ENCODE measurements around the gene CAV3.

The CAV3 gene

GRCh38 chr3:8723612-8724011 is 10.0 kb upstream of the CAV3 start:
- Histone ChIP-seq H3K4me1 (ENCODE audit: insufficient read depth, low read length) (no peaks in the 10 kb centered on the region), H3K27me3 (ENCODE audit: insufficient read depth, low read length) (no peaks in the 10 kb centered on the region), H3K36me3 (ENCODE audit: insufficient read depth, low read length) (no peaks in the 10 kb centered on the region), H2AFZ (ENCODE audit: low read depth, low read length) (no peak overlapping the region), H3K4me3 (ENCODE audit: low read length) (no peak overlapping the region), H3K9me3 (ENCODE audit: low read length) (no peaks in the 10 kb centered on the region)

GRCh38 chr3:8724108-8724752 is 9.4 kb upstream of the CAV3 start:
- no peaks in the 10 kb centered on the region for H3K4me1 ChIP-seq (ENCODE audit: insufficient read depth, low read length)
- no peaks in the 10 kb centered on the region for H3K27me3 ChIP-seq (ENCODE audit: insufficient read depth, low read length)
- no peaks in the 10 kb centered on the region for H3K36me3 ChIP-seq (ENCODE audit: insufficient read depth, low read length)
- H3K9me3 ChIP-seq (ENCODE audit: low read length), result no peaks in the 10 kb centered on the region
- no peak overlapping the region for H3K4me3 ChIP-seq (ENCODE audit: low read length)
- no peak overlapping the region for H2AFZ ChIP-seq (ENCODE audit: low read depth, low read length)

- no peak overlapping the region for H3K4me3 ChIP-seq (ENCODE audit: low read length)
- no peaks in the 10 kb centered on the region for H3K9me3 ChIP-seq (ENCODE audit: low read length)
- no peaks in the 10 kb centered on the region for H3K27me3 ChIP-seq (ENCODE audit: insufficient read depth, low read length)
- no peaks in the 10 kb centered on the region for H3K36me3 ChIP-seq (ENCODE audit: insufficient read depth, low read length)
- H2AFZ ChIP-seq (ENCODE audit: low read depth, low read length), result no peak overlapping the region
- no peaks in the 10 kb centered on the region for H3K4me1 ChIP-seq (ENCODE audit: insufficient read depth, low read length)
These were observed 5.7 kb upstream of the CAV3 start for GRCh38 chr3:8727605-8728512.

- H3K36me3 ChIP-seq (ENCODE audit: insufficient read depth, low read length), result no peaks in the 10 kb centered on the region
- no peaks in the 10 kb centered on the region for H3K27me3 ChIP-seq (ENCODE audit: insufficient read depth, low read length)
- no peaks in the 10 kb centered on the region for H3K9me3 ChIP-seq (ENCODE audit: low read length)
- no peak overlapping the region for H3K4me3 ChIP-seq (ENCODE audit: low read length)
- H2AFZ ChIP-seq (ENCODE audit: low read depth, low read length), result no peak overlapping the region
- no peaks in the 10 kb centered on the region for H3K4me1 ChIP-seq (ENCODE audit: insufficient read depth, low read length)
These were observed 4.1 kb upstream of the CAV3 start for GRCh38 chr3:8729479-8729878.

GRCh38 chr3:8730656-8731055 is 2.9 kb upstream of the CAV3 start:
- no peaks in the 10 kb centered on the region for H3K27me3 ChIP-seq (ENCODE audit: insufficient read depth, low read length)
- H3K4me1 ChIP-seq (ENCODE audit: insufficient read depth, low read length), result no peaks in the 10 kb centered on the region
- no peak overlapping the region for H2AFZ ChIP-seq (ENCODE audit: low read depth, low read length)
- no peaks in the 10 kb centered on the region for H3K36me3 ChIP-seq (ENCODE audit: insufficient read depth, low read length)
- H3K4me3 ChIP-seq (ENCODE audit: low read length), result no peak overlapping the region
- H3K9me3 ChIP-seq (ENCODE audit: low read length), result no peaks in the 10 kb centered on the region

- no peaks in the 10 kb centered on the region for H3K36me3 ChIP-seq (ENCODE audit: insufficient read depth, low read length)
- no peaks in the 10 kb centered on the region for H3K4me1 ChIP-seq (ENCODE audit: insufficient read depth, low read length)
- no peak overlapping the region for H2AFZ ChIP-seq (ENCODE audit: low read depth, low read length)
- no peaks in the 10 kb centered on the region for H3K9me3 ChIP-seq (ENCODE audit: low read length)
- H3K4me3 ChIP-seq (ENCODE audit: low read length), result no peak overlapping the region
- no peaks in the 10 kb centered on the region for H3K27me3 ChIP-seq (ENCODE audit: insufficient read depth, low read length)
These were observed 1.2 kb upstream of the CAV3 start for GRCh38 chr3:8732413-8732812.

- Histone ChIP-seq H3K27me3 (ENCODE audit: insufficient read depth, low read length) (no peaks in the 10 kb centered on the region), H2AFZ (ENCODE audit: low read depth, low read length) (no peak overlapping the region), H3K9me3 (ENCODE audit: low read length) (no peaks in the 10 kb centered on the region), H3K4me3 (ENCODE audit: low read length) (no peak overlapping the region), H3K4me1 (ENCODE audit: insufficient read depth, low read length) (no peaks in the 10 kb centered on the region), H3K36me3 (ENCODE audit: insufficient read depth, low read length) (no peaks in the 10 kb centered on the region)
These were observed 706 bp downstream of the CAV3 start for GRCh38 chr3:8734137-8734878.

GRCh38 chr3:8734908-8735307 is 1.3 kb downstream of the CAV3 start:
- Histone ChIP-seq H3K9me3 (ENCODE audit: low read length) (no peaks in the 10 kb centered on the region), H3K4me3 (ENCODE audit: low read length) (no peak overlapping the region), H3K4me1 (ENCODE audit: insufficient read depth, low read length) (no peaks in the 10 kb centered on the region), H3K36me3 (ENCODE audit: insufficient read depth, low read length) (no peaks in the 10 kb centered on the region), H2AFZ (ENCODE audit: low read depth, low read length) (no peak overlapping the region), H3K27me3 (ENCODE audit: insufficient read depth, low read length) (no peaks in the 10 kb centered on the region)

- Histone ChIP-seq H3K4me3 (ENCODE audit: low read length) (no peak overlapping the region), H2AFZ (ENCODE audit: low read depth, low read length) (no peak overlapping the region), H3K4me1 (ENCODE audit: insufficient read depth, low read length) (peaks cover 9% of the 10 kb centered on the region), H3K9me3 (ENCODE audit: low read length) (no peaks in the 10 kb centered on the region), H3K36me3 (ENCODE audit: insufficient read depth, low read length) (no peaks in the 10 kb centered on the region), H3K27me3 (ENCODE audit: insufficient read depth, low read length) (no peaks in the 10 kb centered on the region)
These were observed 2.8 kb downstream of the CAV3 start for GRCh38 chr3:8736436-8736835.

- Histone ChIP-seq H2AFZ (ENCODE audit: low read depth, low read length) (no peak overlapping the region), H3K36me3 (ENCODE audit: insufficient read depth, low read length) (no peaks in the 10 kb centered on the region), H3K9me3 (ENCODE audit: low read length) (no peaks in the 10 kb centered on the region), H3K27me3 (ENCODE audit: insufficient read depth, low read length) (no peaks in the 10 kb centered on the region), H3K4me1 (ENCODE audit: insufficient read depth, low read length) (peaks cover 18% of the 10 kb centered on the region), H3K4me3 (ENCODE audit: low read length) (no peak overlapping the region)
These were observed 3.7 kb downstream of the CAV3 start for GRCh38 chr3:8737301-8737700.

- H3K27me3 ChIP-seq (ENCODE audit: insufficient read depth, low read length), result no peaks in the 10 kb centered on the region
- H3K36me3 ChIP-seq (ENCODE audit: insufficient read depth, low read length), result no peaks in the 10 kb centered on the region
- no peak overlapping the region for H2AFZ ChIP-seq (ENCODE audit: low read depth, low read length)
- no peak overlapping the region for H3K4me3 ChIP-seq (ENCODE audit: low read length)
- no peaks in the 10 kb centered on the region for H3K9me3 ChIP-seq (ENCODE audit: low read length)
- H3K4me1 ChIP-seq (ENCODE audit: insufficient read depth, low read length), result peaks cover 19% of the 10 kb centered on the region
These were observed 4.2 kb downstream of the CAV3 start for GRCh38 chr3:8737823-8738222.

GRCh38 chr3:8738639-8739038 is 5.0 kb downstream of the CAV3 start:
- H3K27me3 ChIP-seq (ENCODE audit: insufficient read depth, low read length), result no peaks in the 10 kb centered on the region
- H2AFZ ChIP-seq (ENCODE audit: low read depth, low read length), result no peak overlapping the region
- H3K4me1 ChIP-seq (ENCODE audit: insufficient read depth, low read length), result peaks cover 19% of the 10 kb centered on the region
- no peaks in the 10 kb centered on the region for H3K9me3 ChIP-seq (ENCODE audit: low read length)
- no peaks in the 10 kb centered on the region for H3K36me3 ChIP-seq (ENCODE audit: insufficient read depth, low read length)
- no peak overlapping the region for H3K4me3 ChIP-seq (ENCODE audit: low read length)
